Thyroid gland (tissue), 4 donors: ENCODE measurements around the gene CDH26.

ENCODE experiments used
- CTCF ChIP-seq, 6 experiments: fragments of 200-600 bp in 3 of 6; fragments of 450-650 bp in 3 of 6; sonication (generic) in 3 of 6; IDR thresholded peaks; one replicate each; pipeline ENCODE4 v1.5.1; 2016 to 2019; ENCODE audit warnings: antibody characterized with exemption in 6 of 6, mild to moderate bottlenecking in 2 of 6, inconsistent platforms in 1 of 6, moderate library complexity in 1 of 6
- POLR2A ChIP-seq, 2 donors: fragments of 450-650 bp; IDR thresholded peaks; one replicate each; pipeline ENCODE4 v1.6.1; 2017; ENCODE audit warnings: antibody characterized with exemption in 2 of 2, mild to moderate bottlenecking in 2 of 2, moderate library complexity in 1 of 2

GRCh38 chr20:60036346-60036745, 78.1 kb downstream of the CDH26 start:
- no peak for TF ChIP-seq CTCF (IDR thresholded peaks at IDR 0.05)
- no peak for TF ChIP-seq POLR2A (IDR thresholded peaks at IDR 0.05)
